ENCODE results near the gene TTC22.

- TF ChIP-seq, protein P1, sequence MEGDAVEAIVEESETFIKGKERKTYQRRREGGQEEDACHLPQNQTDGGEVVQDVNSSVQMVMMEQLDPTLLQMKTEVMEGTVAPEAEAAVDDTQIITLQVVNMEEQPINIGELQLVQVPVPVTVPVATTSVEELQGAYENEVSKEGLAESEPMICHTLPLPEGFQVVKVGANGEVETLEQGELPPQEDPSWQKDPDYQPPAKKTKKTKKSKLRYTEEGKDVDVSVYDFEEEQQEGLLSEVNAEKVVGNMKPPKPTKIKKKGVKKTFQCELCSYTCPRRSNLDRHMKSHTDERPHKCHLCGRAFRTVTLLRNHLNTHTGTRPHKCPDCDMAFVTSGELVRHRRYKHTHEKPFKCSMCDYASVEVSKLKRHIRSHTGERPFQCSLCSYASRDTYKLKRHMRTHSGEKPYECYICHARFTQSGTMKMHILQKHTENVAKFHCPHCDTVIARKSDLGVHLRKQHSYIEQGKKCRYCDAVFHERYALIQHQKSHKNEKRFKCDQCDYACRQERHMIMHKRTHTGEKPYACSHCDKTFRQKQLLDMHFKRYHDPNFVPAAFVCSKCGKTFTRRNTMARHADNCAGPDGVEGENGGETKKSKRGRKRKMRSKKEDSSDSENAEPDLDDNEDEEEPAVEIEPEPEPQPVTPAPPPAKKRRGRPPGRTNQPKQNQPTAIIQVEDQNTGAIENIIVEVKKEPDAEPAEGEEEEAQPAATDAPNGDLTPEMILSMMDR (IDR thresholded peaks at IDR 0.05; ENCODE audit: borderline replicate concordance, extremely low read depth, low read length, poor library complexity, severe bottlenecking), result no peak
- no peak for TF ChIP-seq EZH2 (IDR thresholded peaks at IDR 0.05; ENCODE audit: borderline replicate concordance, low read depth, low read length, severe bottlenecking)
Measured at GRCh38 chr1:54754045-54754444, 47.1 kb downstream of the TTC22 start.
